ENCODE measurements around the gene DNAAF1.

DNA sequence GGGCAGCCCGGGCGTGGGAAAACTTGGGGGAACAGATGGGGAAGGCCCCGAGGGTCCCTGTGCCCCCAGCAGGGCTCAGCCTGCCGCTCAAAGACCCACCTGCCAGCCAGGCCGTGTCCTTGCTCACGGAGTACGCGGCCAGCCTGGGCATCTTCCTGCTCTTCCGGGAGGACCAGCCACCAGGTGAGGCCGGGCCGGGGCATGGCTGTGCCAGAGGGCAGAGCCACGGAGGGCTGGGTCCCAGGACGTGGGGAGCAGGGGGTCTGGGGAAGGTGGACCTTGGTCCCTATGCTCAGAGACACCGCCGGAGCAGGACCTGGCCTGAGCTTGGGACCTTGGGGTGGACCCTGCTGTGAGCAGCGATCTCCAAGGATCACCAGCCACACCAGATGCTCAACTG, 46.4 kb downstream of the DNAAF1 start:
- TF ChIP-seq POLR2A (IDR thresholded peaks at IDR 0.05; ENCODE audit: low read depth, low read length) = no peak
- no peak for TF ChIP-seq POLR2AphosphoS5 (IDR thresholded peaks at IDR 0.05; ENCODE audit: low read depth, low read length)
- no peak for TF ChIP-seq TAF1 (IDR thresholded peaks at IDR 0.05; ENCODE audit: borderline replicate concordance, low read depth, low read length)

Measured in GM12892 (cell line).